ENCODE results near the gene HESX1. TPM values are rescaled to one million over a fixed set of nuclear protein-coding genes. Genes with fewer than 3 reads are reported as not detected.

HESX1 gene
- total and polyA plus RNA-seq, 2 of the 13 experiments (the other 11 are each of a cell fraction or from before 2014, with no cell fraction given), result 0.57 to 0.75 TPM

DNA sequence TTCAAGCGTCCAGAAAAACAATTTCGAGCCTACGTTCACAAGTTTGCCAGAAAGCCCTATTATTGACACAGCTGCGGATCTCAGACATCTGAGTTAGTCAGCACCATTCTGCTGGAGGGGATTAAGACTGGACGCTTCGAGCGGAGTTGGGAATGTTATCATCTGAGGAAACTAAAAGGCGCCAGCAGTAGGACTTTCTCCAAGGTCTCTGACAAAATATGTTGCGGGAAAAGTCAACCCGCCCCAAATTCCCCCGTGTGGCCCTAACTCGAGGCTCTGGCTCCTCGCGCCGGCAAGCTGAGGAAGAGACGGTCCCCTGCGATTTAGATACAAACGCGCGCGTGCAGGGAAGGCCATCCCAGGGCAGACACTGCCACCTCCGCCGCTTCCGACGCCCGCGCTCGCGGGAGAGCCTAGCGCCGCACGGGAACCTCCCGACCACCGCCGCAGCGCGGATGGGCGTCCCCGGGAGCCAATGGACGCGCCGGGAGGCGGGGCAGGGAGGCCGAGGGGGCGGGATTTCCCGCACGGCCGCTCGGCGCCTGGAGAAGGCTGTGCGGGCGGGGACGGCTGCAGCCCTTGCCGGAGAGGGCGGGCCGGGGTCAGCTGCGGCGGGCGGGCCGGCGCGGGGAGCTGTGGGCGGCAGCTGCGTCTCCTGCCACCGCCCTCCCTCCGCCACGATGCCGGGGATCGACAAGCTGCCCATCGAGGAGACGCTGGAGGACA, 27.6 kb upstream of the HESX1 start, which contains the start of gene APPL1 (continued):
- TF ChIP-seq, protein P1, sequence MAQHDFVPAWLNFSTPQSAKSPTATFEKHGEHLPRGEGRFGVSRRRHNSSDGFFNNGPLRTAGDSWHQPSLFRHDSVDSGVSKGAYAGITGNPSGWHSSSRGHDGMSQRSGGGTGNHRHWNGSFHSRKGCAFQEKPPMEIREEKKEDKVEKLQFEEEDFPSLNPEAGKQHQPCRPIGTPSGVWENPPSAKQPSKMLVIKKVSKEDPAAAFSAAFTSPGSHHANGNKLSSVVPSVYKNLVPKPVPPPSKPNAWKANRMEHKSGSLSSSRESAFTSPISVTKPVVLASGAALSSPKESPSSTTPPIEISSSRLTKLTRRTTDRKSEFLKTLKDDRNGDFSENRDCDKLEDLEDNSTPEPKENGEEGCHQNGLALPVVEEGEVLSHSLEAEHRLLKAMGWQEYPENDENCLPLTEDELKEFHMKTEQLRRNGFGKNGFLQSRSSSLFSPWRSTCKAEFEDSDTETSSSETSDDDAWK (CRISPR knock-in tag; IDR thresholded peaks at IDR 0.05), result no peak
- TF ChIP-seq NFE2L2 (IDR thresholded peaks at IDR 0.05; ENCODE audit: low read length), result no peak
- TF ChIP-seq, protein P2, sequence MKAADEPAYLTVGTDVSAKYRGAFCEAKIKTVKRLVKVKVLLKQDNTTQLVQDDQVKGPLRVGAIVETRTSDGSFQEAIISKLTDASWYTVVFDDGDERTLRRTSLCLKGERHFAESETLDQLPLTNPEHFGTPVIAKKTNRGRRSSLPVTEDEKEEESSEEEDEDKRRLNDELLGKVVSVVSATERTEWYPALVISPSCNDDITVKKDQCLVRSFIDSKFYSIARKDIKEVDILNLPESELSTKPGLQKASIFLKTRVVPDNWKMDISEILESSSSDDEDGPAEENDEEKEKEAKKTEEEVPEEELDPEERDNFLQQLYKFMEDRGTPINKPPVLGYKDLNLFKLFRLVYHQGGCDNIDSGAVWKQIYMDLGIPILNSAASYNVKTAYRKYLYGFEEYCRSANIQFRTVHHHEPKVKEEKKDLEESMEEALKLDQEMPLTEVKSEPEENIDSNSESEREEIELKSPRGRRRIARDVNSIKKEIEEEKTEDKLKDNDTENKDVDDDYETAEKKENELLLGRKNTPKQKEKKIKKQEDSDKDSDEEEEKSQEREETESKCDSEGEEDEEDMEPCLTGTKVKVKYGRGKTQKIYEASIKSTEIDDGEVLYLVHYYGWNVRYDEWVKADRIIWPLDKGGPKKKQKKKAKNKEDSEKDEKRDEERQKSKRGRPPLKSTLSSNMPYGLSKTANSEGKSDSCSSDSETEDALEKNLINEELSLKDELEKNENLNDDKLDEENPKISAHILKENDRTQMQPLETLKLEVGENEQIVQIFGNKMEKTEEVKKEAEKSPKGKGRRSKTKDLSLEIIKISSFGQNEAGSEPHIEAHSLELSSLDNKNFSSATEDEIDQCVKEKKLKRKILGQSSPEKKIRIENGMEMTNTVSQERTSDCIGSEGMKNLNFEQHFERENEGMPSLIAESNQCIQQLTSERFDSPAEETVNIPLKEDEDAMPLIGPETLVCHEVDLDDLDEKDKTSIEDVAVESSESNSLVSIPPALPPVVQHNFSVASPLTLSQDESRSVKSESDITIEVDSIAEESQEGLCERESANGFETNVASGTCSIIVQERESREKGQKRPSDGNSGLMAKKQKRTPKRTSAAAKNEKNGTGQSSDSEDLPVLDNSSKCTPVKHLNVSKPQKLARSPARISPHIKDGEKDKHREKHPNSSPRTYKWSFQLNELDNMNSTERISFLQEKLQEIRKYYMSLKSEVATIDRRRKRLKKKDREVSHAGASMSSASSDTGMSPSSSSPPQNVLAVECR (CRISPR knock-in tag; IDR thresholded peaks at IDR 0.05; ENCODE audit: borderline replicate concordance), result peak; percentile 78; the same call in 1 of the 2 replicates
- TF ChIP-seq ZNF724P (CRISPR knock-in tag; IDR thresholded peaks at IDR 0.05; ENCODE audit: borderline replicate concordance), result peak; percentile 48; the same call in 1 of the 2 replicates
- peak; percentile 90 for TF ChIP-seq ARNT2 (CRISPR knock-in tag; IDR thresholded peaks at IDR 0.05; ENCODE audit: low read depth)
- peak; percentile 81 for TF ChIP-seq RNF2 (conservative IDR thresholded peaks at IDR 0.05; ENCODE audit: low read depth)
- TF ChIP-seq AKAP8 (CRISPR knock-in tag; IDR thresholded peaks at IDR 0.05), result peak; percentile 23; the same call in 1 of the 2 replicates
- no peak for TF ChIP-seq EHMT2 (IDR thresholded peaks at IDR 0.05; ENCODE audit: borderline replicate concordance, low read depth, low read length)
- TF ChIP-seq RFXANK (CRISPR knock-in tag; IDR thresholded peaks at IDR 0.05), result no peak
- no peak for TF ChIP-seq CBX1 (IDR thresholded peaks at IDR 0.05; ENCODE audit: low read depth)
- TF ChIP-seq IKZF4 (CRISPR knock-in tag; IDR thresholded peaks at IDR 0.05; ENCODE audit: borderline replicate concordance, low read depth, not compliant biosample characterization), result peak; percentile 78
- no peak for TF ChIP-seq MIXL1 (CRISPR knock-in tag; IDR thresholded peaks at IDR 0.05)
- TF ChIP-seq, protein P3, sequence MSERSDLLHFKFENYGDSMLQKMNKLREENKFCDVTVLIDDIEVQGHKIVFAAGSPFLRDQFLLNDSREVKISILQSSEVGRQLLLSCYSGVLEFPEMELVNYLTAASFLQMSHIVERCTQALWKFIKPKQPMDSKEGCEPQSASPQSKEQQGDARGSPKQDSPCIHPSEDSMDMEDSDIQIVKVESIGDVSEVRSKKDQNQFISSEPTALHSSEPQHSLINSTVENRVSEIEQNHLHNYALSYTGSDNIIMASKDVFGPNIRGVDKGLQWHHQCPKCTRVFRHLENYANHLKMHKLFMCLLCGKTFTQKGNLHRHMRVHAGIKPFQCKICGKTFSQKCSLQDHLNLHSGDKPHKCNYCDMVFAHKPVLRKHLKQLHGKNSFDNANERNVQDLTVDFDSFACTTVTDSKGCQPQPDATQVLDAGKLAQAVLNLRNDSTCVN (CRISPR knock-in tag; IDR thresholded peaks at IDR 0.05; ENCODE audit: borderline replicate concordance), result peak; percentile 73; the same call in 1 of the 2 replicates
- no peak for TF ChIP-seq PREB (CRISPR knock-in tag; IDR thresholded peaks at IDR 0.05)
- 0 out of 2 replicates have a peak, but pooled peaks have one; percentile 31 for TF ChIP-seq HBP1 (CRISPR knock-in tag; IDR thresholded peaks at IDR 0.05; ENCODE audit: low read depth)
- TF ChIP-seq, protein P4, sequence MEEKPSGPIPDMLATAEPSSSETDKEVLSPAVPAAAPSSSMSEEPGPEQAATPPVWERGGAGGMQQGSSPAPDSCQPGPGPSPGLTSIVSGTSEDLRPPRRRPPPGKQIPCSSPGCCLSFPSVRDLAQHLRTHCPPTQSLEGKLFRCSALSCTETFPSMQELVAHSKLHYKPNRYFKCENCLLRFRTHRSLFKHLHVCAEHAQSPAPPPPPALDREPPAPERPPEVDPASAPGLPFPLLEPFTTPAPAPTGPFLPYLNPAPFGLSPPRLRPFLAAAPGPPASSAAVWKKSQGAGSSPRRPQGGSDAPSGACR (CRISPR knock-in tag; IDR thresholded peaks at IDR 0.05), result peak; percentile 71; the same call in 1 of the 2 replicates
- TF ChIP-seq SOX5 (CRISPR knock-in tag; IDR thresholded peaks at IDR 0.05; ENCODE audit: borderline replicate concordance), result 0 out of 2 replicates have a peak, but pooled peaks have one; percentile 13
